ENCODE measurements around the gene SWI5.
A peak's percentile ranks its signal among the peaks of the same experiment; 100 is the strongest.
"Not testable (repeated sequence)": the region's sequence is repeated elsewhere in the genome, so short reads cannot be mapped to it uniquely, and the experiment has no call there.

SWI5 gene

DNA sequence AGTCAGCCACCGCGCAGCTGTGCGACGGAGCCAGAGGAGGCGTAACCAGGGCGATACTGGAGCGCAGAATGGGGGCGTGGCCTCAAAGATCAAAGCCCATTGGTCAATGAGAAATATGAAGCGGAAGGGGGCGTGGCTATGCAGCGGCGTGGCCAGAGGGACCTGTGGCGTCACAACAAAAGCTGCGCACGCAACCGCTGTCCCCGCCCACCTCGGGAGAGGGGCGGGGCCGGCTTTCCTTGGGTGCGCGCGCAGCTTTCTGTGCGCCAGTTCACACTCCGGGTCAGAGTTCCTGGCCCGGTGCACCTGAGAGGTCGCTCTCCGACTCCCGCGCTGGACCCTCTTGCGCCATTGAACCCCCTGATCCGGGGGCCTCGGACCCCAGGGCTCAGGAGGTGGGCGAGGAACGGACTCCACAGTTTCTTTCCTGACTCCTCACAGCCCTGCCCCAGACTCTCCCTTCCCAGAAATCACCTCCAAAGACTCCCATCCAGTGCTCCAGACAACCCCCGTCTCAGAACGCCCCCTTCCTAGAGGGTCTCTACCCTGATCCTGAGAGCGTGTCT lies at the start of gene SWI5:
SWI5 (plus strand) TSS at position 269 of the 566 bp plus-strand sequence.
- peak; percentile 97 for DNase-seq

- DNase-seq = no peak
Observed at GRCh38 chr9:128226412-128226801, 49.7 kb upstream of the SWI5 start.

GRCh38 chr9:128230897-128231296 lies 45.2 kb upstream of the SWI5 start:
- DNase-seq = not testable (repeated sequence)

DNA sequence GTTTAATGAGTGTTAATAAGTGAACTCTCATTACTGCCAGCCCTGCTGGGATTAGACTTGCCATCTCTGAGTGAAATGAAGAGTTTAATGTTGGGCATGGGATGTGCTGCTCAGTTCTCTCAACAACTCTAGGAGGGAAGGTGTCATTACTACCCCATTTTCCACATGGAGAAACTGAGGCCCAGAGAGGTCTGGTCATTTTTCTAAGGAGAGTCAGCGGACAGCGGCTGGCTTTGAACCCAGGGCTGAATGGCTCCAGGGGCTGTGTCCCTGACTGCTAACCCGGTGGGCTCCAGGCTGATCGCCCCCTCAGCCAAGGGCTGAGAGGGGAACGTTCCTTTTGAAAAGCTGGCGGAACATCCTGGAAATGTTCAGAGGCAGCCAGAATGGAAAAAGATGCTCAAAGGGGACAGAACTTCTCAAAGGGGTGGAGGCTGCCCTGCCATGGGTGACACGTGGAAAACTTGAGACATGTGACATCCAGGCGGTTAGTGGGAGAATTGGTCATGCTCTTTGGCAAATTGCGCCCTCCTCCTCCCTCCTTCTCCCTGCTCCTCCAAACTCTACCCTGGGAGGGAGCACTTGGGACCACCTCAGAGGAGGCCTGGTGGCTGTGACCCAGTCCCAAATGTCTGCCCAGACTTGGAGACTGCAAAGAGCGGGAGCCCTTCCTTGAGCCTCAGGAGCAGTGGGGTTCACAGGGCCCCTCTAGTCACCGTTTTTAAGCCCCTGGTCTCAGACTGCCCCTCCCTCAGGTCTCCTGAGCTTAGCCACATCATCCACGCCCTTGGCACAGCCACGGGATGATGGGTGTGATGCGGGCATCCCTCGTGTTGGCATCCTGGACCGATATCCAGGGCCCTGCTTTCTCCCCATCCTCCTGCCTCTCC lies 44.2 kb upstream of the SWI5 start:
- no peak for DNase-seq

DNA sequence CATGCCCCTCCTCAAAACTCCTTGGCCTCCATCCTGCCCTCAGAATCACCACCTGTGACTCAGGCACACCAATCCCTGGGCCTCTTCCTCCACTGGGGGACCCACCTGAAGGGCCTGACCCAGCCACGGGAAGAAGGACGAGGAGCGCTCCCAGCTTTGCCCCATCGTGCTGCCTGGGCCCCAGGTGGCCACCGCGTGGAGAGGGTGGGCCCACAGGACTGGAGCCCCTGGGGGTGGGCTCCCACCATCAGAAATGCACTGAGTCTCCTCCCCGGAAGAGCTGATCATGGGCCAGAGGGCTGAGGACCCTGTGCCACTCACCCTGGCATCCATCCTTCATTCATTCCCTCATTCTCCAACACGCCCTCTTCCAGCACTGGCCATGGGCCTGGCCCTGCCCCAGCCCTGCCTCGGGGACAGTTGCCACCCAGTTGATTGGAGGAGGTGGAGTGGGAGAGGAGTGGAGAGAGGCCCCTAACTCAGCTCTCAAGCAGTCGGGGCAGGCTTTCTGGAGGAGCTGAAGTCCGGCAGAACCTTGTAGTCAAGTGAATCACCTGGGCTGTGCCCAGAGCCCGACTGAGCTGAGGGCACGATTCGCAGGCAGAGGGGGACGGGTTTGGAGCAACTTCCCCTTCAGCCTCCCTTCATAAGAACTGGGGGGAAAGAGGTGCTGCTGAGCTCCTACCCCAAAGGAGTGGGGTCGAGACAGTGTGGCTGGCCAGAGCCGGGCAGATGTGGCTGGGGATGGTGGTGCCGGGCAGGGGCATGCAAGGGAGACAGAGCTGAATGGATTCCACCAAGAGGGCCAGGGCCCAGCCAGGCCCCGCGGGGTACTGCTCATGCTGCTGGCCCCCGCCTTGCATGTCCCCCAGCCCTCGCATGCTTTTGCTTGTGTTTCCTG lies 43.3 kb upstream of the SWI5 start:
- no peak for DNase-seq

GRCh38 chr9:128233817-128234406 lies 42.2 kb upstream of the SWI5 start:
- DNase-seq = no peak

- no peak for DNase-seq
Observed at GRCh38 chr9:128242124-128242523, 34.0 kb upstream of the SWI5 start.

GRCh38 chr9:128242828-128243214 lies 33.3 kb upstream of the SWI5 start:
- DNase-seq = no peak

- DNase-seq = no peak
Observed at GRCh38 chr9:128243215-128244018, 32.7 kb upstream of the SWI5 start.

DNA sequence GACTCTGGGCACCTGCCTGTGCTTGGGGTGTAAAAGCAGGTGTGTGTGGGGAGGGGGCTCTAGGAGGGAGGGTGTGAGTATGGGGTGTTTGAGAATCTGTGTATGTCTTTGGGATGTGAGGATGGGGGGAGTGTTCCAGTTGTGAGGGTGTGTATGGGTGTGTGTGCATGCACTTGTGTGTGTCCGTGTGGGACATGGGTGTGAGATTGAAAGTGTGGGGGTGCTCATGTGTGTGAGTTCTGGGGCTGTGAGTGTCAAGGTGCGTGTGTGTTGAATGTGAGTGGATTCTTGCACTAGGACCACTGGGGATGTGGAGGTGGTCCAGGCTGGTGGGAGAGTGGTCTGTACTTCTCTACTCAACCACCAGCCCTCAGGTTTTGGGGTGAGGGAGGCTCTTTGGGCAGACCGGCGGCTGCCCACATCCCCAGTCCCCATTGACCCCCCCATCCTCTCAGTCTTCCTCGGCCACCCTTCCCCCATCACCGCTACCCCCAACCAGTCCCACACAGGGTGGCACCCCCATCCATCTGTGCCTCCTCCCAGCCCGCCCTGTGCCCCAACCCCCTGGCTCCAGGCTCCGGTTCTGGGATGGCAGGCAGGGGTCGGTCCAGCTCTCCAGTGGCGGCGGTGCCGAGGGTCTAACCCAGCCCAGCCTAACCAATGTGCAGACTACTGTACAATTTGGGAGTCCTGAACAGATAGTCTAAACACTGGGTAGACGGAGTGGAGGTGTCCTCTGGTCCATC lies 31.8 kb upstream of the SWI5 start:
- DNase-seq = no peak

- no peak for DNase-seq
Observed at GRCh38 chr9:128244837-128245231, 31.2 kb upstream of the SWI5 start.

DNA sequence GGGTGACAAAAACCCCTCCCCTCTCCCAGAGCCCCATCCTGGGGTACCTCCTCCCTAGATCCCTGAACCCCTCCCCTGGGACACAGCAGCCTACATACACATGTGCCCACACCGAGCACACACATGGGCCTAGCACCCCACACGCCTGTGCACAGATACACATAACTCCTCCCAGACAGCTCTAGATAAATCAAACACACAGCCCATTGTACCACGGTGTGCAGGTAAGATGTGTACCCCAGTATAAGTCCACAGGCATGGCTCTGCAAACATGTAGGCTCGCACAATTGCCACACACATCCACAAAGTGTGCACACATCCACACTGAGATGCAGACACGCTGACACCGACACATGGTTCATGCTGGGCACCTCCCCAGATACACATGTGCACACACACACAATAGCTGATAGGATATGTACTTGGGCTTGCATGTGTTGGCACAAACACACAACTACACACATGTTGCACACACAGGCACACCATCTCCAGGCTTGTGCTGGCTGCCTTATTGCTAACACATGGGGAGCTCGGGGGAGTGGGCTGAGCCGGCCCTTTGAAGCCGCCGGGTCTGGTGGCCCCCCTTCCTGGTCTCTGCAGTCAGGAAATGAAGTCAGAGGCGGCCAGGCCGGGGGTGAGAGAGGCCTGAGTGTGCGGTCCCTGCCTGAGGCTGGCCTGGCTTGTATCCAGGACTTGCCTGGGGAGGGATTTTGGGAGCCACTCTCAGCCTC lies 30.5 kb upstream of the SWI5 start:
- DNase-seq = no peak

DNA sequence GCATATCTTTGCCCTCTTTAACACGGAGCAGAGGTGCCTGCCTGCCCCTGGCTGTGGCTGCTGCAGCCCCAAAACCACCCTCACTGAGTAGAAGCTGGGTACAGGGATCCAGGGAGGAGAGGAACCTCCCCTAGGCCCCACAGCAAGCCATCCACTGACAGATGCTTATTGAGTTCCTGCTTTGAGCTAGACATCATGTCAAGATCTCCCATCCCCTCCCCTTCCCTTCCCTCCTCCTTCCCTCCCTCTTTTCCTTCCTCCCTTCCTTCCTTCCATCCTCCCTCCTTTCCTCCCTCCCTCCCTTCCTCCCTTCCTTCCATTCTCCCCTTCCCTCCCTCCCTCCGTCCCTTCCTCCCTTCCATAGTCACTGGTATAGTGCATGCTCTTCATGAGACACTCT lies 29.6 kb upstream of the SWI5 start:
- DNase-seq = no peak

DNA sequence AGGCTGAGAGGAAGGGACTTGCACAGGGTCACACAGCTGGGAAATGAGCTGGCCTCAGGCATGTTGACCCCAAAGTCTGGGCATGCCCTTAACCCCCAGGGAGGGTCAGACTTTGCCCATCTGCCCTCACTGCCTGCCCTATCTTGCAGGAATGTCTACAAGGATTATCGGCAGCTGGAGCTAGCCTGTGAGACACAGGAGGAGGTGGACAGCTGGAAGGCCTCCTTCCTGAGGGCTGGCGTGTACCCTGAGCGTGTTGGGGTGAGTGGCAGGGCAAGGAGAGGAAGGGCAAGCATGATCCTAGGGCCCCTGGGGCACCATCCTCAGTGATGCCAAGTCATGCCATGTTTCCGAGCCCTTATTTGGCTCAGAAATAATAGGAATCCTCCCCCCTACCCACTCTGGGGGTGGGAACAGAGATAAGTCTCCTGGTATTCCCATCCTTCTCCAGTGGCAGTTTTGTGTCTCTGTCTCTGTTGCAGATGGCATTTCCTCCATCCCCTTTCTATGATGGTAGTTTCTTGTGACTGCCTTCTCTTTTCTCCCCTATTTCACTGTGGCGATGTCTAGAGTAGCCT lies 28.8 kb upstream of the SWI5 start:
- no peak for DNase-seq

DNA sequence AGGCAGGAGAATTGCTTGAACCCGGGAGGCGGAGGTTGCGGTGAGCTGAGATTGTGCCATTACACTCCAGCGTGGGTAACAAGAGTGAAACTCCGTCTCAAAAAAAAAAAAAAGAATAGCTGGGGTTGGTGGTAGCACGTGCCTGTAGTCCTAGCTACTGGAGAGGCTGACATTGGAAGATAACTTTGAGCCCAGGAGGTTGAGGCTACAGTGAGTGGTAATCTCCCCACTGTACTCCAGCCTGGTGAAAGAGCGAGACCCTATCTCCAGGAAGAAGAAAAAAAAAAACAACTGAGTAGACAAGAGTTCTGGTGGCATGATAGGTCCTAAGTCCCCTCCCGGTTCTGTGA lies 26.5 kb upstream of the SWI5 start:
- DNase-seq = no peak

GRCh38 chr9:128249908-128250838 lies 25.9 kb upstream of the SWI5 start:
- no peak for DNase-seq

GRCh38 chr9:128250839-128251731 lies 25.0 kb upstream of the SWI5 start:
- no peak for DNase-seq

DNA sequence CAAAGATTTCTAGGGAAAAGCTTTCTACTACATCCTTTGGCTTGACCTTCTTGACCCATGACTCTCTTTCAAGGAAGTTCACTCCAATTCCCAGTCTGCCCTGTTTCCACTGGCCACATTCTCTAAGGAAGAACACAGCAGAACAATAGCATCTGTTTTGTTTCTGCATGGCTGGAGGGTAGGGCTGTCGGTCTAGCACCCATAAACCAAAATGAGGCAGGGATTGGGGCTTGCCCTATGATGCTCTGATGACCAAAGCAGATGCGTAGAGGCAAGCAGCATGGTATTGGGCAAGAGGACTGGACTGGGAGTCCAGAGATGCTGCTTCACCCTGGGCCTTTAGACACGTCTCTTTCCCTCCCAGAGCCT lies 24.4 kb upstream of the SWI5 start:
- DNase-seq = no peak

Measured in NCI-H2081 treated with DMSO at 0.1 percent for 48 hours (cell line).